Fibroblast of skin of left biceps (primary cell): ENCODE data around the gene SLC5A5.
A peak's percentile ranks its signal among the peaks of the same experiment; 100 is the strongest.

Source experiments
- DNase-seq, 2 experiments: peaks; one replicate each; pipeline ENCODE4 v3.0.0-alpha.2; 2013; ENCODE audit warnings: low read depth in 2 of 2

SLC5A5 gene

GRCh38 chr19:17847538-17848366, 24.0 kb upstream of the SLC5A5 start, which contains the start of gene JAK3:
JAK3 (minus strand) TSS chr19:17847982; CDS start chr19:17844417, 3,565 bp downstream.
- no peak for DNase-seq

GRCh38 chr19:17848595-17849292, 23.0 kb upstream of the SLC5A5 start:
- DNase-seq: no peak

GRCh38 chr19:17854061-17854460, 17.7 kb upstream of the SLC5A5 start:
- DNase-seq: no peak

- DNase-seq: no peak
These were observed 16.2 kb upstream of the SLC5A5 start for GRCh38 chr19:17855280-17856152.

- DNase-seq: peak; percentile 99
These were observed 12.0 kb upstream of the SLC5A5 start, which contains the start of gene RPL18A for GRCh38 chr19:17859533-17860330. RPL18A (plus strand) TSS chr19:17859910; CDS start chr19:17859957, 47 bp downstream.

GRCh38 chr19:17860331-17860992, 11.3 kb upstream of the SLC5A5 start:
- DNase-seq: no peak

- no peak for DNase-seq
These were observed 10.8 kb upstream of the SLC5A5 start for GRCh38 chr19:17860993-17861360.

- DNase-seq: no peak
These were observed 10.0 kb upstream of the SLC5A5 start for GRCh38 chr19:17861542-17862402.

GRCh38 chr19:17862711-17863519, 8.8 kb upstream of the SLC5A5 start:
- DNase-seq: no peak

GRCh38 chr19:17863520-17864182, 8.1 kb upstream of the SLC5A5 start:
- DNase-seq: no peak

GRCh38 chr19:17865364-17866311, 6.1 kb upstream of the SLC5A5 start:
- DNase-seq: no peak

GRCh38 chr19:17866312-17866963, 5.3 kb upstream of the SLC5A5 start:
- no peak for DNase-seq

- DNase-seq: no peak
These were observed 4.7 kb upstream of the SLC5A5 start for GRCh38 chr19:17866964-17867486.

- no peak for DNase-seq
These were observed 3.1 kb upstream of the SLC5A5 start for GRCh38 chr19:17868669-17869068.

- DNase-seq: no peak
These were observed 2.6 kb upstream of the SLC5A5 start for GRCh38 chr19:17869114-17869608.
